ENCODE data around the gene CD226.
"Not testable (repeated sequence)": the region's sequence is repeated elsewhere in the genome, so short reads cannot be mapped to it uniquely, and the experiment has no call there.

Gene CD226

GRCh38 chr18:69929041-69929774 is 18.5 kb downstream of the CD226 start:
- TF ChIP-seq Cebpa-rat (IDR thresholded peaks at IDR 0.05), result no peak
- no peaks in the 10 kb centered on the region for H4K20me1 ChIP-seq
- H3K4me3 ChIP-seq, result no peak overlapping the region
- no peaks in the 10 kb centered on the region for H3K9me3 ChIP-seq
- H3K36me3 ChIP-seq, result no peaks in the 10 kb centered on the region
- no peaks in the 10 kb centered on the region for H3K27me3 ChIP-seq
- H3K9ac ChIP-seq, result no peak overlapping the region
- no peak overlapping the region for H3K27ac ChIP-seq
- H3K4me2 ChIP-seq, result no peak overlapping the region
- H3K4me1 ChIP-seq, result no peaks in the 10 kb centered on the region

- no peaks in the 10 kb centered on the region for H3K9me3 ChIP-seq
- H3K9ac ChIP-seq, result no peak overlapping the region
- H3K27me3 ChIP-seq, result no peaks in the 10 kb centered on the region
- no peak overlapping the region for H3K4me3 ChIP-seq
- no peak for TF ChIP-seq Cebpa-rat (IDR thresholded peaks at IDR 0.05)
- H4K20me1 ChIP-seq, result no peaks in the 10 kb centered on the region
- no peaks in the 10 kb centered on the region for H3K4me1 ChIP-seq
- no peak overlapping the region for H3K27ac ChIP-seq
- H3K4me2 ChIP-seq, result no peak overlapping the region
- H3K36me3 ChIP-seq, result no peaks in the 10 kb centered on the region
Observed at GRCh38 chr18:69916412-69916811, 31.3 kb downstream of the CD226 start.

- Histone ChIP-seq H3K9me3 (no peaks in the 10 kb centered on the region), H3K36me3 (no peaks in the 10 kb centered on the region), H3K27ac (no peak overlapping the region), H3K4me2 (no peak overlapping the region), H3K9ac (no peak overlapping the region), H3K4me3 (no peak overlapping the region), H3K4me1 (no peaks in the 10 kb centered on the region), H4K20me1 (no peaks in the 10 kb centered on the region), H3K27me3 (no peaks in the 10 kb centered on the region)
- TF ChIP-seq Cebpa-rat (IDR thresholded peaks at IDR 0.05), result no peak
Observed at GRCh38 chr18:69908838-69909237, 38.8 kb downstream of the CD226 start.

GRCh38 chr18:69906765-69907164 is 40.9 kb downstream of the CD226 start:
- TF ChIP-seq Cebpa-rat (IDR thresholded peaks at IDR 0.05), result no peak
- no peak overlapping the region for H3K27ac ChIP-seq
- no peaks in the 10 kb centered on the region for H3K27me3 ChIP-seq
- no peaks in the 10 kb centered on the region for H3K4me1 ChIP-seq
- no peak overlapping the region for H3K4me2 ChIP-seq
- no peak overlapping the region for H3K9ac ChIP-seq
- no peak overlapping the region for H3K4me3 ChIP-seq
- H3K36me3 ChIP-seq, result no peaks in the 10 kb centered on the region
- no peaks in the 10 kb centered on the region for H3K9me3 ChIP-seq
- no peaks in the 10 kb centered on the region for H4K20me1 ChIP-seq

GRCh38 chr18:69900941-69901340 is 46.7 kb downstream of the CD226 start:
- TF ChIP-seq Cebpa-rat (IDR thresholded peaks at IDR 0.05), result no peak
- H4K20me1 ChIP-seq, result no peaks in the 10 kb centered on the region
- H3K36me3 ChIP-seq, result no peaks in the 10 kb centered on the region
- H3K9me3 ChIP-seq, result no peaks in the 10 kb centered on the region
- H3K9ac ChIP-seq, result no peak overlapping the region
- H3K27ac ChIP-seq, result no peak overlapping the region
- no peak overlapping the region for H3K4me2 ChIP-seq
- H3K27me3 ChIP-seq, result no peaks in the 10 kb centered on the region
- peaks cover 7% of the 10 kb centered on the region for H3K4me1 ChIP-seq
- no peak overlapping the region for H3K4me3 ChIP-seq

GRCh38 chr18:69899154-69899923 is 48.3 kb downstream of the CD226 start:
- not testable (repeated sequence) for H3K27me3 ChIP-seq, H3K4me2 ChIP-seq, H3K9me3 ChIP-seq, H4K20me1 ChIP-seq, H3K4me1 ChIP-seq, H3K4me3 ChIP-seq, H3K9ac ChIP-seq, H3K27ac ChIP-seq, H3K36me3 ChIP-seq

- Histone ChIP-seq H3K9ac (no peak overlapping the region), H3K4me3 (no peak overlapping the region), H3K27ac (no peak overlapping the region), H3K27me3 (no peaks in the 10 kb centered on the region), H3K4me2 (no peak overlapping the region), H3K36me3 (no peaks in the 10 kb centered on the region), H3K4me1 (peaks cover 7% of the 10 kb centered on the region), H3K9me3 (no peaks in the 10 kb centered on the region), H4K20me1 (no peaks in the 10 kb centered on the region)
- no peak for TF ChIP-seq Cebpa-rat (IDR thresholded peaks at IDR 0.05)
Observed at GRCh38 chr18:69898241-69898861, 49.3 kb downstream of the CD226 start.

- Histone ChIP-seq H3K4me3 (no peak overlapping the region), H3K9ac (no peak overlapping the region), H3K4me1 (peaks cover 7% of the 10 kb centered on the region), H3K9me3 (no peaks in the 10 kb centered on the region), H3K4me2 (no peak overlapping the region), H4K20me1 (no peaks in the 10 kb centered on the region), H3K27me3 (no peaks in the 10 kb centered on the region), H3K36me3 (no peaks in the 10 kb centered on the region), H3K27ac (no peak overlapping the region)
- no peak for TF ChIP-seq Cebpa-rat (IDR thresholded peaks at IDR 0.05)
Observed at GRCh38 chr18:69897397-69898108, 50.1 kb downstream of the CD226 start.

- H3K36me3 ChIP-seq, result no peaks in the 10 kb centered on the region
- H3K27me3 ChIP-seq, result no peaks in the 10 kb centered on the region
- no peak for TF ChIP-seq Cebpa-rat (IDR thresholded peaks at IDR 0.05)
- no peak overlapping the region for H3K4me2 ChIP-seq
- H3K4me1 ChIP-seq, result peaks cover 7% of the 10 kb centered on the region
- no peak overlapping the region for H3K9ac ChIP-seq
- H3K4me3 ChIP-seq, result no peak overlapping the region
- H3K27ac ChIP-seq, result no peak overlapping the region
- H4K20me1 ChIP-seq, result no peaks in the 10 kb centered on the region
- no peaks in the 10 kb centered on the region for H3K9me3 ChIP-seq
Observed at GRCh38 chr18:69895066-69896047, 52.3 kb downstream of the CD226 start.

Measured in BLaER1 (cell line).